K562 (cell line): ENCODE data around the gene ARHGEF3. TPM values are rescaled to one million over a fixed set of nuclear protein-coding genes. Genes with fewer than 3 reads are reported as not detected.

Experiments
- ATAC-seq: fragments of 200-7000 bp; cut with Tn5 transposase; 3 replicates; pipeline ENCODE4 v1.9.1; 2020; ENCODE audit warnings: moderate library complexity
- BruUV-seq: library from RNA; stranded (reverse); fragments of 400-500 nt; replicated peaks from 2 replicates; lab custom pipeline; 2021; lab: Mats Ljungman, UMichigan
- CTCF ChIA-PET: fragments of 300-600 bp; formaldehyde crosslinking; extraction: SDS; loops from one replicate; lab custom pipeline; 2021; ENCODE audit warnings: low intra/inter-chr PET ratio; lab: Yijun Ruan, JAX
- POLR2A ChIA-PET: fragments of 300-600, 350-650 bp; sonication (Branson Sonifier 250); formaldehyde crosslinking; extraction: SDS; loops from one replicate; lab custom pipeline; 2021; ENCODE audit warnings: antibody characterized with exemption, inconsistent platforms; lab: Yijun Ruan, JAX
- DNase-seq, 4 experiments: peaks; one replicate each; pipeline versions ENCODE4 v3.0.0 to v3.0.0-alpha.2; 2011 to 2018; ENCODE audit warnings: low spot score in 3 of 4, mixed read lengths in 3 of 4; ENCODE audit errors: extremely low read depth in 1 of 4
- FAIRE-seq: peaks from 2 replicates; lab custom pipeline; 2011; peaks lifted over from hg19 to GRCh38; lab: Jason Lieb, UNC
- H2AFZ ChIP-seq: 2 replicates; pipeline ENCODE4 v1.6.0; 2011; ENCODE audit warnings: low read depth, low read length, control low read depth, inconsistent platforms
- H3K27ac ChIP-seq: fragments of 200-600 bp; 3 replicates; pipeline ENCODE4 v1.8.0; 2011; ENCODE audit warnings: low read depth, mild to moderate bottlenecking, control low read depth, inconsistent platforms, low read length, moderate library complexity, mixed read lengths; ENCODE audit errors: extremely low read depth
- H3K27me3 ChIP-seq, 2 experiments: fragments of 300-600 bp in 1 of 2; 2 replicates in 1 of 2; 3 replicates in 1 of 2; pipeline versions ENCODE4 v1.6.0 to v1.8.0; 2011; ENCODE audit warnings: inconsistent platforms in 2 of 2, low read length in 2 of 2, mild to moderate bottlenecking in 1 of 2, mixed read lengths in 1 of 2, moderate library complexity in 1 of 2; ENCODE audit not compliant: control insufficient read depth in 2 of 2, insufficient read depth in 2 of 2
- H3K36me3 ChIP-seq: fragments of 300-600 bp; 3 replicates; pipeline ENCODE4 v1.8.0; 2011; ENCODE audit warnings: mild to moderate bottlenecking, low read length, inconsistent platforms; ENCODE audit not compliant: control insufficient read depth, insufficient read depth
- H3K4me1 ChIP-seq, 2 experiments: fragments of 200-600 bp in 1 of 2; replicated peaks in 1 of 2; 2 replicates in 1 of 2; 3 replicates in 1 of 2; pipeline versions ENCODE4 v1.5.1 to v1.8.0; 2011; ENCODE audit warnings: inconsistent platforms in 2 of 2, low read length in 2 of 2, mild to moderate bottlenecking in 1 of 2, mixed read lengths in 1 of 2, moderate library complexity in 1 of 2; ENCODE audit not compliant: control insufficient read depth in 2 of 2, insufficient read depth in 2 of 2
- H3K4me2 ChIP-seq: 2 replicates; pipeline ENCODE4 v1.6.1; 2011; ENCODE audit warnings: low read length, control low read depth, inconsistent platforms, mixed read lengths; ENCODE audit not compliant: insufficient read depth
- H3K4me3 ChIP-seq: fragments of 200-600 bp; sonication (generic), shearing (Covaris generic); 2 replicates; pipeline ENCODE4 v1.5.1; 2016; ENCODE audit warnings: control low read depth, inconsistent platforms
- H3K79me2 ChIP-seq: fragments of 200-600 bp; 3 replicates; pipeline ENCODE4 v1.8.0; 2011; ENCODE audit warnings: low read length, inconsistent platforms; ENCODE audit not compliant: control insufficient read depth, insufficient read depth
- H3K9ac ChIP-seq, 2 experiments: 2 replicates each; pipeline versions ENCODE4 v1.6.0 to v1.6.1; 2011; ENCODE audit warnings: low read depth in 2 of 2, low read length in 2 of 2, control low read depth in 1 of 2, inconsistent platforms in 1 of 2, mild to moderate bottlenecking in 1 of 2, mixed read lengths in 1 of 2; ENCODE audit not compliant: insufficient read depth in 1 of 2
- H3K9me1 ChIP-seq: one replicate; pipeline ENCODE4 v1.6.0; 2011; ENCODE audit warnings: inconsistent platforms, mild to moderate bottlenecking, low read length, moderate library complexity; ENCODE audit not compliant: control insufficient read depth, insufficient read depth
- H3K9me3 ChIP-seq: replicated peaks from 2 replicates; pipeline ENCODE4 v1.5.1; 2011; ENCODE audit warnings: low read depth, low read length, inconsistent platforms; ENCODE audit not compliant: control insufficient read depth, insufficient read depth
- H4K20me1 ChIP-seq: replicated peaks from 2 replicates; pipeline ENCODE4 v1.6.1; 2011; ENCODE audit warnings: low read length, inconsistent platforms, mixed read lengths; ENCODE audit not compliant: control insufficient read depth, insufficient read depth
- E2F1 ChIP-seq: sonication (generic); formaldehyde crosslinking; IDR thresholded peaks from 2 replicates; pipeline ENCODE4 v1.8.1; 2023; ENCODE audit warnings: mild to moderate bottlenecking, missing genetic modification reagents, moderate library complexity
- NCOA1 ChIP-seq: fragments of 450-650 bp; IDR thresholded peaks from 2 replicates; pipeline ENCODE4 v1.6.1; 2016; ENCODE audit warnings: low read depth
- PCBP2 ChIP-seq: fragments of 200-400 bp; formaldehyde crosslinking; IDR thresholded peaks from 2 replicates; pipeline ENCODE4 v1.6.1; 2018; ENCODE audit warnings: low read length, low read depth, mild to moderate bottlenecking, moderate library complexity; ENCODE audit not compliant: poor library complexity, severe bottlenecking
- PHB ChIP-seq: fragments of 250-450 bp; sonication (Bioruptor Pico); IDR thresholded peaks from 2 replicates; pipeline ENCODE4 v1.5.0; 2021
- ZSCAN29 ChIP-seq: fragments of 450-650 bp; IDR thresholded peaks from 2 replicates; pipeline ENCODE4 v1.6.1; 2017
- ZSCAN32 ChIP-seq: fragments of 450-650 bp; formaldehyde crosslinking; IDR thresholded peaks from 2 replicates; pipeline ENCODE4 v1.4.0; 2020; ENCODE audit warnings: mild to moderate bottlenecking, moderate library complexity
- WGBS: fragments of 100-300 bp; shearing (Covaris generic); methylation state at CpG from one replicate; pipeline ENCODE4 v1.1.6; 2016; ENCODE audit warnings: low coverage, mixed read lengths; ENCODE audit not compliant: insufficient coverage; ENCODE audit errors: missing lambda C conversion rate; 5-methylcytosine and 5-hydroxymethylcytosine counted together
- in situ Hi-C: fragments of 300-500 bp; cut with MboI; formaldehyde crosslinking; loops from 4 replicates; pipeline ENCODE4 v1.15.0; 2018; ENCODE audit warnings: inconsistent platforms, mixed read lengths
- intact Hi-C: fragments of 100-400 bp; cut with micrococcal nuclease; formaldehyde crosslinking; loops from 2 replicates; pipeline ENCODE4 v1.14.2; 2022
- polyA plus RNA-seq, 8 experiments: library from polyadenylated mRNA; depleted of rRNA in 4 of 8; stranded (reverse) in 5 of 8; unstranded in 3 of 8; fragments of >200 nt; fragmentation: Nextera tagmentation in 2 of 8; fragmentation: Illumina TruSeq in 1 of 8; extraction: Ambion mirVana in 2 of 8; extraction: Trizol in 1 of 8; gene quantifications; 2 replicates each; pipeline versions ENCODE4 v1.2.1 to v1.2.3, GENCODE V29; 2011 to 2014; ENCODE audit warnings: inconsistent platforms in 1 of 8, missing spikeins in 1 of 8
- total RNA-seq, 7 experiments: library from RNA; depleted of rRNA in 6 of 7; stranded (reverse); fragments of >200 nt in 6 of 7; fragmentation: Illumina TruSeq in 2 of 7; extraction: Trizol in 2 of 7; gene quantifications; 2 replicates each; pipeline versions ENCODE4 v1.2.1 to v1.2.3, GENCODE V29; 2011 to 2021; ENCODE audit warnings: low replicate concordance in 1 of 7

The ARHGEF3 gene
- total and polyA plus RNA-seq, 9 of the 15 experiments (the other 6 are each of a cell fraction or from before 2014, with no cell fraction given) = 0.77 to 2.7 (median 1.4) TPM

GRCh38 chr3:56833022-56833421, 31.3 kb upstream of the ARHGEF3 start (continued):
- TF ChIP-seq E2F1 (CRISPR knock-in tag) (no peak), NCOA1 (no peak), ZSCAN29 (no peak)

- in situ Hi-C loops (no loop called here), intact Hi-C loops (no loop called here)
- no peaks in the 10 kb centered on the region for H3K36me3 ChIP-seq
- FAIRE-seq (no peak), DNase-seq (no peak), ATAC-seq (no peak)
- 3% methylated on average over 3 of the region's 3 CpGs for WGBS
- no peaks in the 10 kb centered on the region for H4K20me1 ChIP-seq
- H3K4me3 ChIP-seq = no peak overlapping the region
- ChIA-PET POLR2A (no interaction called here), CTCF (no interaction called here)
- no peak overlapping the region for H2AFZ ChIP-seq
- TF ChIP-seq ZSCAN32 (CRISPR knock-in tag) = no peak
- TF ChIP-seq PHB (CRISPR knock-in tag) = no peak
- no peak for TF ChIP-seq PCBP2
- no peak overlapping the region for H3K9ac ChIP-seq
- H3K9me3 ChIP-seq = no peaks in the 10 kb centered on the region
- no TSS peak for BruUV-seq
- no peak overlapping the region for H3K27ac ChIP-seq
- H3K27me3 ChIP-seq = peaks cover 0 to 8% of the 10 kb centered on the region in 2 experiments; a peak in 2 of 5 replicates
- H3K9me1 ChIP-seq = no peaks in the 10 kb centered on the region
- H3K79me2 ChIP-seq = no peaks in the 10 kb centered on the region
- no peak overlapping the region for H3K4me2 ChIP-seq
- H3K4me1 ChIP-seq = no peaks in the 10 kb centered on the region; a peak in 1 of 5 replicates
Observed at GRCh38 chr3:56831572-56831971, 29.8 kb upstream of the ARHGEF3 start.
